DOHH2 (cell line): Measurements from ENCODE around the gene WIPF2.

Experiments used
- H3F3A ChIP-seq: fragments of 200-600 bp; sonication (generic), shearing (Covaris generic); 2 replicates; pipeline ENCODE4 v1.6.0; 2016; ENCODE audit warnings: antibody characterized with exemption, mild to moderate bottlenecking; ENCODE audit not compliant: control insufficient read depth, insufficient read depth
- H3K27ac ChIP-seq: fragments of 200-600 bp; sonication (generic); 2 replicates; pipeline ENCODE4 v1.5.1; 2014; ENCODE audit warnings: low read depth, mild to moderate bottlenecking, low read length, moderate library complexity
- H3K27me3 ChIP-seq: fragments of 200-600 bp; sonication (generic); 2 replicates; pipeline ENCODE4 v1.6.1; 2014; ENCODE audit warnings: mild to moderate bottlenecking, low read length, mixed read lengths; ENCODE audit not compliant: control insufficient read depth
- H3K36me3 ChIP-seq: fragments of 200-600 bp; sonication (generic); 2 replicates; pipeline ENCODE4 v1.6.1; 2014; ENCODE audit warnings: mild to moderate bottlenecking, low read length, moderate library complexity, mixed read lengths; ENCODE audit not compliant: control insufficient read depth
- H3K4me1 ChIP-seq: fragments of 200-600 bp; sonication (generic); 2 replicates; pipeline ENCODE4 v1.6.1; 2014; ENCODE audit warnings: mild to moderate bottlenecking, low read length, mixed read lengths; ENCODE audit not compliant: control insufficient read depth
- H3K4me2 ChIP-seq: fragments of 200-600 bp; sonication (generic); 2 replicates; pipeline ENCODE4 v1.6.0; 2014; ENCODE audit warnings: mild to moderate bottlenecking, low read length, moderate library complexity
- H3K4me3 ChIP-seq: fragments of 200-600 bp; sonication (generic); 2 replicates; pipeline ENCODE4 v1.5.1; 2014; ENCODE audit warnings: mild to moderate bottlenecking, low read length, mixed read lengths
- H3K79me2 ChIP-seq: fragments of 200-600 bp; sonication (generic); 2 replicates; pipeline ENCODE4 v1.6.1; 2014; ENCODE audit warnings: mild to moderate bottlenecking, low read length, mixed read lengths; ENCODE audit not compliant: control insufficient read depth
- H3K9me2 ChIP-seq: fragments of 200-600 bp; sonication (generic); replicated peaks from 2 replicates; pipeline ENCODE4 v1.6.1; 2014; ENCODE audit warnings: mild to moderate bottlenecking, low read length, mixed read lengths; ENCODE audit not compliant: control insufficient read depth
- H3K9me3 ChIP-seq: fragments of 200-600 bp; sonication (generic); 2 replicates; pipeline ENCODE4 v1.6.1; 2014; ENCODE audit warnings: antibody characterized with exemption, low read length, mixed read lengths; ENCODE audit not compliant: control insufficient read depth, insufficient read depth
- H4K20me1 ChIP-seq: fragments of 200-600 bp; sonication (generic); 2 replicates; pipeline ENCODE4 v1.6.0; 2014; ENCODE audit warnings: low read depth, mild to moderate bottlenecking, antibody characterized with exemption, low read length, moderate library complexity; ENCODE audit not compliant: control insufficient read depth, insufficient read depth
- EZH2phosphoT487 ChIP-seq: fragments of 200-600 bp; sonication (generic); IDR thresholded peaks from 2 replicates; pipeline ENCODE4 v1.6.1; 2017; ENCODE audit warnings: borderline replicate concordance, mild to moderate bottlenecking, antibody characterized with exemption, low read length, moderate library complexity, mixed read lengths
- TF ChIP-seq, protein P1 (sequence below): fragments of 200-600 bp; sonication (generic); IDR thresholded peaks from one replicate; pipeline ENCODE4 v1.5.1; 2014; ENCODE audit warnings: antibody characterized with exemption, mild to moderate bottlenecking, low read depth, low read length; ENCODE audit not compliant: poor library complexity, severe bottlenecking

WIPF2 gene

DNA sequence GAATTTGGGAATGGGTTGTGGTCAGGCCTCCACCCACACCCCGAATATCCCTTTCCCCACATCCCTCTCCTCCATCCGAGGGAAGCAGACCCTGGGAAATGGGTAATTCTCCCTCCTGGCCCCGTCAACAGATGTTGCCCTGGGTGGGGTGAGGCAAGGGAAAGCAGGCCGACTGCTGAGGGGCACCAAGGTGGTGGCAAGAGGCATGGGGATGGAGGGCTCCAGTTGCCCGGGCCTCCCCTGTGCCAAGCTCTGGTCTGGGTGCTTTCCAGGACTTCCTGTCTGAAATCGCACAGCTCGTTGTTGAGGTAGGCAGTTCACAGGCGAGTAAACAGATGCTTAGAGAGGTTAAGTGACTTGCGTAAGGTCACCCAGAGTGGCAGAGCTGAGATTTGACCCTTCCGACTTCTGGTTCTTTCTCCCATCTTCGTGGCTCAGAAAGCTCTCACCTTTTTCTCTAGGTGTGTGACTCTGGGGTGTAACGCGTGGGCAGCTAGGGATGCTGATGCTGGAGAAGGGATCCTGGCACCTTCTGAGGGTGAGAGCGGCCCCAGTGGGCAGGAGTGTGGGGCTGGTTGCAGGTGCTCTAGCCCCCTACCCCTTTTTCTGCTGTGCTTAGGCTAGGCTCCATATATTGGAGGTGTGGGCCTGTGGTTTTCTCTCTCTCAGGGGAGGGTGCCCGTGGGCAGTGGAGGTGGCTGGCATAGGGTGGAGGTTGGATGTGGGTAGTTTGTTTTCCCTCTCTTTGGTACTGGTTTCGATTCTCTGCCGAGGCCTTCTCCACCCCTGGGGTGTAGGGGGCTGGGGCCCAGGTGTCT, 107.1 kb downstream of the WIPF2 start:
- peaks cover 82% of the 10 kb centered on the region for H3K79me2 ChIP-seq
- TF ChIP-seq, protein P1, sequence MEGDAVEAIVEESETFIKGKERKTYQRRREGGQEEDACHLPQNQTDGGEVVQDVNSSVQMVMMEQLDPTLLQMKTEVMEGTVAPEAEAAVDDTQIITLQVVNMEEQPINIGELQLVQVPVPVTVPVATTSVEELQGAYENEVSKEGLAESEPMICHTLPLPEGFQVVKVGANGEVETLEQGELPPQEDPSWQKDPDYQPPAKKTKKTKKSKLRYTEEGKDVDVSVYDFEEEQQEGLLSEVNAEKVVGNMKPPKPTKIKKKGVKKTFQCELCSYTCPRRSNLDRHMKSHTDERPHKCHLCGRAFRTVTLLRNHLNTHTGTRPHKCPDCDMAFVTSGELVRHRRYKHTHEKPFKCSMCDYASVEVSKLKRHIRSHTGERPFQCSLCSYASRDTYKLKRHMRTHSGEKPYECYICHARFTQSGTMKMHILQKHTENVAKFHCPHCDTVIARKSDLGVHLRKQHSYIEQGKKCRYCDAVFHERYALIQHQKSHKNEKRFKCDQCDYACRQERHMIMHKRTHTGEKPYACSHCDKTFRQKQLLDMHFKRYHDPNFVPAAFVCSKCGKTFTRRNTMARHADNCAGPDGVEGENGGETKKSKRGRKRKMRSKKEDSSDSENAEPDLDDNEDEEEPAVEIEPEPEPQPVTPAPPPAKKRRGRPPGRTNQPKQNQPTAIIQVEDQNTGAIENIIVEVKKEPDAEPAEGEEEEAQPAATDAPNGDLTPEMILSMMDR, result no peak
- no peak for TF ChIP-seq EZH2phosphoT487

DNA sequence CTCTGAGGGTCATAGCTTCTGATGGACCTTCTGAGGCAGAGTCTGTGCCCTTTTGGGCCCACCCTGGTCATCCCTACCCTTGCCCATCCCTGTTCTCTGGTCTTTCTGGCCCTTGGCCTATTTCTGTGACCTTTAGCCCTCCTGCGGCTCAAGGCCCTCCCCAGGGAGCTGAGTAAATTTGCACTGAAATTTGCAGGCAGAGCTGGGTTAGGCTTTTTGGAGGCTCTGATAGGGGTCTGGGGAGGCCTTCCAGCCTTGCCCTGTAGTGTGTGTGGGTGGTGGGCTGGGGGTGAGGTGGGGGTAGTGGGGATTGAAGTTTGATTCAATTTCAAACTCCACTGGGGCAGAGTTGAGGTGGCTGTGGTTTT, 107.7 kb downstream of the WIPF2 start:
- TF ChIP-seq, protein P1, result no peak
- no peak for TF ChIP-seq EZH2phosphoT487
- Histone ChIP-seq H3K4me1 (peaks cover 73% of the 10 kb centered on the region), H3K9me2 (no peaks in the 10 kb centered on the region), H3K27ac (no peak overlapping the region), H3K4me2 (peak overlapping the region; percentile 62), H3K9me3 (no peaks in the 10 kb centered on the region), H3K36me3 (peaks cover 12% of the 10 kb centered on the region), H4K20me1 (peaks cover 35% of the 10 kb centered on the region), H3K27me3 (no peaks in the 10 kb centered on the region), H3K4me3 (peak overlapping the region; percentile 38; the same call in 1 of the 2 replicates), H3K79me2 (peaks cover 76% of the 10 kb centered on the region), H3F3A (no peaks in the 10 kb centered on the region)

More for the DNA sequence above, 107.1 kb downstream of the WIPF2 start:
- H3K4me1 ChIP-seq, result peaks cover 79% of the 10 kb centered on the region
- H3F3A ChIP-seq, result no peaks in the 10 kb centered on the region
- H3K27me3 ChIP-seq, result no peaks in the 10 kb centered on the region
- H3K4me2 ChIP-seq, result peak overlapping the region; percentile 62
- H4K20me1 ChIP-seq, result peaks cover 35% of the 10 kb centered on the region
- peaks cover 6% of the 10 kb centered on the region for H3K36me3 ChIP-seq
- H3K4me3 ChIP-seq, result peak overlapping the region; percentile 38
- peak overlapping the region; percentile 3; the same call in 1 of the 2 replicates for H3K27ac ChIP-seq
- no peaks in the 10 kb centered on the region for H3K9me2 ChIP-seq
- no peaks in the 10 kb centered on the region for H3K9me3 ChIP-seq

DNA sequence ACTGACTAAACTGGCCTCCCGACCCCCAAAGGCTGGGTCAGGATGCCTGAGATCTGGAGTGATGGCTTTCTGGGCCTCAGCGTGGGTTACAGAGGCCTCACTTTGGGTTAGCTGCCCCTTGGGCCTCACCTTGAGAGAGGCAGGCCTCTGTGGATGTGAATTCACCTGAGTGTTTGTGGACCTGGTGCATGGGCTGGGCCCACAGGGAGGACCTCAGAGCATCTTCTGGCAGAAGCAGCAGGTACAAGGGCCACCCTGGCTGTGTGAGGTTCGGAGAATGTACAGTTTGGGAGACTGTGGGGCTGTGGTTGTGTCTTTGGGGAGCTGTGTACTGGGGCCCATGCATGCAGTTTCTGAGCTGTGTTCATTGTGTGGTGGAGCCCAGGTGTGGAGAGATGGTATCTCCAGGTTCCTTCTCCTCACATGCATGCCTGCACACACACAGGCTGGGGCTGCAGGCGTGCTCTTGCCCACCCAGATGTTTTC, 108.2 kb downstream of the WIPF2 start:
- Histone ChIP-seq H3K4me2 (peak overlapping the region; percentile 62; the same call in 1 of the 2 replicates), H3K27ac (no peak overlapping the region), H4K20me1 (peaks cover 35% of the 10 kb centered on the region), H3F3A (no peaks in the 10 kb centered on the region), H3K79me2 (peaks cover 73% of the 10 kb centered on the region), H3K27me3 (no peaks in the 10 kb centered on the region), H3K36me3 (peaks cover 14% of the 10 kb centered on the region), H3K9me2 (no peaks in the 10 kb centered on the region), H3K9me3 (no peaks in the 10 kb centered on the region), H3K4me1 (peaks cover 68% of the 10 kb centered on the region), H3K4me3 (no peak overlapping the region)
- TF ChIP-seq EZH2phosphoT487, result no peak
- TF ChIP-seq, protein P1, result no peak
